Fibroblast of villous mesenchyme (primary cell): Measurements from ENCODE around the gene PRDM12. TPM values are rescaled to one million over a fixed set of nuclear protein-coding genes. Genes with fewer than 3 reads are reported as not detected.

Experiments
- DNase-seq: peaks from one replicate; pipeline ENCODE4 v3.0.0-alpha.2; 2010; ENCODE audit warnings: low read depth
- H3K4me3 ChIP-seq: 2 replicates; pipeline ENCODE4 v1.5.1; 2011; ENCODE audit warnings: low read depth, mild to moderate bottlenecking, low read length
- total RNA-seq: library from RNA; depleted of rRNA; stranded (reverse); fragments of >200 nt; gene quantifications from 2 replicates; pipeline ENCODE4 v1.2.3, GENCODE V29; 2012
- TF ChIP-seq, protein P1 (sequence below): IDR thresholded peaks from 2 replicates; pipeline ENCODE4 v1.5.1; 2012; ENCODE audit warnings: low read depth, mild to moderate bottlenecking, low read length; ENCODE audit not compliant: insufficient read depth

PRDM12 gene
- total RNA-seq, 1 donor = not detected

DNA sequence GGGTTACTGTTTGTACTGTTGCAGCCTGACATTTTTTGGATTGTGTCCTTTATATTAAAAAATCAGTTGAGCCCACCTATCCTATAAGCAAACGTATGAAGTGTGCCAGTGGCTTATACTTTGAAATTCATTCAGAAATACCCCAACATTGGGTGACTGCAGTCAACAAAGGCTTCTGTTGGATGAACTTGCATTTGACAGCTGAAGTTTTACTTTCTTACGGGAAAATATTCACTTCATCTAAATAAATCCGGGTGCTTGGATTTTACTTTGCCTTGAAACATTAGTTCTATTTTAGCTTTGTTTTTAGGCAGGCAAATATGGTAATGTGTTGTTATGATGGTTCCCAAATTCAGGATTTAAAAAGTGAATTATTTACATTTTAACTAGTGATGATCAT is 50.9 kb downstream of the PRDM12 start:
- TF ChIP-seq, protein P1, sequence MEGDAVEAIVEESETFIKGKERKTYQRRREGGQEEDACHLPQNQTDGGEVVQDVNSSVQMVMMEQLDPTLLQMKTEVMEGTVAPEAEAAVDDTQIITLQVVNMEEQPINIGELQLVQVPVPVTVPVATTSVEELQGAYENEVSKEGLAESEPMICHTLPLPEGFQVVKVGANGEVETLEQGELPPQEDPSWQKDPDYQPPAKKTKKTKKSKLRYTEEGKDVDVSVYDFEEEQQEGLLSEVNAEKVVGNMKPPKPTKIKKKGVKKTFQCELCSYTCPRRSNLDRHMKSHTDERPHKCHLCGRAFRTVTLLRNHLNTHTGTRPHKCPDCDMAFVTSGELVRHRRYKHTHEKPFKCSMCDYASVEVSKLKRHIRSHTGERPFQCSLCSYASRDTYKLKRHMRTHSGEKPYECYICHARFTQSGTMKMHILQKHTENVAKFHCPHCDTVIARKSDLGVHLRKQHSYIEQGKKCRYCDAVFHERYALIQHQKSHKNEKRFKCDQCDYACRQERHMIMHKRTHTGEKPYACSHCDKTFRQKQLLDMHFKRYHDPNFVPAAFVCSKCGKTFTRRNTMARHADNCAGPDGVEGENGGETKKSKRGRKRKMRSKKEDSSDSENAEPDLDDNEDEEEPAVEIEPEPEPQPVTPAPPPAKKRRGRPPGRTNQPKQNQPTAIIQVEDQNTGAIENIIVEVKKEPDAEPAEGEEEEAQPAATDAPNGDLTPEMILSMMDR = no peak
- H3K4me3 ChIP-seq = peak overlapping the region; percentile 89
- DNase-seq = no peak

DNA sequence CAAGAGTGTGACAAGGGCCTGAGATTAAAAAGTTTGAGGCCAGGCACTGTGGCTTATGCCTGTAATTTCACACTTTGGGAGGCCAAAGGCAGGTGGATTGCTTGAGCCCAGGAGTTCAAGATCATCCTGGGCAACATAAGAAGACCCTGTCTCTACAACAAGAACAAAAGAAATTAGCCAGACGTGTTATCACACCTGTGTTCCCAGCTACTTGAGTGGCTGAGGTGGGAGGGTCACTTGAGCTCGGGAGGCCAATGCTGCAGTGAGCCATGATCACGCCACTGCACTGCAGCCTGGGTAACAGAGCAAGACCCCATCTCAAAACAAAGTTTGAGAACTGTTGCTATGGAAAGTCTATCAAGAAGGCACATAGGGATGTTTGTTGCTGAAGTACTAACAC is 54.2 kb downstream of the PRDM12 start:
- DNase-seq = no peak

DNA sequence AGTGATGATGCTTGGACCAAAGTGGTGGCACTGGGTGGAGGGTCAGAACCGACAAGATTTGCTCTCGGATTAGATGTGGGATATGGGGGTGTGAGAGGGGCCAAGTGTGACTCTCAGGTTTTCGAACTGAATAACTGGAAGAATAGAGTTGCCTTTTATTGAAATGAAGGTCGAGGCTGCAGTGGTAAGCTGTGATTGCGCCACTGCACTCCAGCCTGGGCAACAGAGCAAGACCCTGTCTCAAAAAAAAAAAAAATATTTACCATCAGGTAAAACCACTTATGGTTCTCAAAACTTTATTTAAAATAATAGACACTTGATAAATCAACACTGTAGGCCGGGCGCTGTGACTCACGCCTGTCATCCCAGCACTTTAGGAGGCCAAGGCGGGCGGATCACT is 56.4 kb downstream of the PRDM12 start:
- no peak overlapping the region for H3K4me3 ChIP-seq
- DNase-seq = no peak
- TF ChIP-seq, protein P1 = no peak

More for the DNA sequence above, 54.2 kb downstream of the PRDM12 start:
- TF ChIP-seq, protein P1 = no peak
- no peak overlapping the region for H3K4me3 ChIP-seq

DNA sequence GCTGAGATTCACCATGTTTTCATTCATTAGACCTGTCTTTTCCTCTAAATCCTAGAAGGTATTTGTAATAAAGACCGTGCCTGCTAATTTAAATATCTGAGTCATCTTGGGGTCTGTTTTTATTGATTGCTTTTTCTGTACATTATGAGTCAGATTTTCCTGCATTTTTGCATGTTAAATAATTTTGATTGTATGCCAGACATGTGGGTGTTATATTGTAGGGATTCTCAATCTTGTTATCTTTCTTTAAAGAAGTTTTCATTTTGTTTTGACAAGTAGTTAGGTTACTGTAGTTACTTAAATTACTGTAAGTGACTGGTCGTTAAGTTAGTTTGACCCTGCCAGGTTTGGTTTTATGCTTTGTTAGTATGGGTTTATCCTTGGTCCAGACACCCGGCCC is 64.3 kb downstream of the PRDM12 start:
- DNase-seq = peak; percentile 70
- H3K4me3 ChIP-seq = no peak overlapping the region
- TF ChIP-seq, protein P1 = no peak

DNA sequence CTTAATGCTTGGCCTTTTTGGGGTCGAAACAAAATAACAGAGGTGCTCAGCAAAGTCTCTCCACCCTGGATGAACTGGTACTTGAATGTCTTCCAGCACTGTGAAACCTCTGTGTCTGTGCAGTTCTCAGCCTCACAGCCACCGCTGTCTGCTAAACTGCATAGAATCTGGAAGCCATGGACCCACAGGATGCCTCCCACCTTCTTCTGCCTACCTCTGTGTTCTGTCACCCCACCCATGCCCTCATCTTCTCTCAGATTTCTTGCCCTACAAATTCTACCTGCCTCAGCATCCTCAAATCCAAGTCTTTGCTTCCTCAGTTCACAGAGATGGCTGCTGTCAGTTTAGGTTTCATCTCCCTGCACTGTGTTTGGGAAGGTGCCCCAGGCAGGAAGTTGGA is 64.8 kb downstream of the PRDM12 start:
- TF ChIP-seq, protein P1 = no peak
- no peak for DNase-seq
- no peak overlapping the region for H3K4me3 ChIP-seq

DNA sequence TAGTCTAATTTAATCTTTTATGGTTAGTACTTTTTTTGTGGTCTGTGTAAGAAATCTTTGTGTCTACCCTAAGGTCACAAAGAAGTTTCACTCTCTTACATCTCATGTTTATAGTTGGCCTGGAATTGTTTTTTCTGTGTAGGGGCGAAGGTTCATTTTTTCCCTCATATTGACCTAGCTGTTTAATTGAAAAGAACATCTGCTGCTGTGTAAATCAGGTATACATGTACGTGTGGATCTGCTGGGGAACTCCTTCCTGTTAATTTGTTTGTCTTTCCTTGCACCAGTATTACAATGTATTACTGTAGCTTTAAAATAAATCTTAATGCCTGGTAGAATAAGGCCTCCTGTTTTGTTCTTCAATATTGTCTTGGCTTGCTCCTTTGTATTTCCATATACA is 67.0 kb downstream of the PRDM12 start:
- TF ChIP-seq, protein P1 = no peak

DNA sequence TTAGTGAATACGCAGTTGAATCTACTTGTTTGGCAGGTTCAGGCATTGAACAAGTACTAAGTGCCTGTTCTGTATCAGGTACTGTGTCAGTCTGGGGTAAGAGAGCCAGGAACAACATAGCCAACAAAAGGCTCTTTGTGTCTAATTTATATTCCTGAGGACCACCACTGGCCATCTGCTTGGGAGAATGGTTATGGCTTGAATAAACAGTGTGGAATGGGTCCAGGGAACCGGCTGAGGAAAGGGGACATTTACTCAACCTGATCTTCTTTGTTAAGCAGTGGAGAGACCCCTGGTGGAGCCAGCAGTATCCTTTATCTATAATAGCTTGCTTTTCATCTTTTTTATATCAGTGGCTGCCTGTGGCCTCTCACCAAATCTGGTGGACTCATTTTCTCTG is 67.7 kb downstream of the PRDM12 start:
- TF ChIP-seq, protein P1 = peak; percentile 8
- H3K4me3 ChIP-seq = no peak overlapping the region
- DNase-seq = no peak

More for the DNA sequence above, 67.0 kb downstream of the PRDM12 start:
- no peak overlapping the region for H3K4me3 ChIP-seq
- DNase-seq = peak; percentile 7
